Stimulated activated CD4-positive, alpha-beta T cell treated with anti-CD3 and anti-CD28 coated beads, TNF-alpha, amount 100 ng/mL, for 48 hours (primary cell): ENCODE results near the gene ATP13A4.
"Not testable (repeated sequence)": the region's sequence is repeated elsewhere in the genome, so short reads cannot be mapped to it uniquely, and the experiment has no call there.

Experiments used
- DNase-seq, 3 donors: peaks; one replicate each; pipeline ENCODE4 v3.0.0-alpha.2; 2020; ENCODE audit warnings: low read depth in 3 of 3

ATP13A4 gene

DNA sequence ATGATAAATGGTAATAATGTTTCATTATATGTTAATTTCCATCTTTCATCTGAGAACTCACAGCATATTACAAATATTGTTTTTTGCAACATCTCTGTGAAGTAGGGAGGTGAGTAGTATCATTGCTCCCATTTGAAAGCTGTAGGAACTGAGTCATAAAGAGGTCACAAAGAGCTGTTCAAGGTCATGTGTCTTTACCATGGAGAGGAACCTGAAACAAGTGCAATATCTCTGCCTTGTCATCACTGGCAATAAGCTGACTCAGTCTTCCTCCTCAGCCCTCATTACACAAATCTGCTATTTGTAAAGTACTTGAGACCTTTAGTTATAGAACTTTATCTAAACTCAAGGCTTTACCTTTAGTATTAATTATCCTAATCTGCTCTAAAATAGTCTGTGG lies 4.4 kb upstream of the ATP13A4 start:
- DNase-seq: no peak

DNA sequence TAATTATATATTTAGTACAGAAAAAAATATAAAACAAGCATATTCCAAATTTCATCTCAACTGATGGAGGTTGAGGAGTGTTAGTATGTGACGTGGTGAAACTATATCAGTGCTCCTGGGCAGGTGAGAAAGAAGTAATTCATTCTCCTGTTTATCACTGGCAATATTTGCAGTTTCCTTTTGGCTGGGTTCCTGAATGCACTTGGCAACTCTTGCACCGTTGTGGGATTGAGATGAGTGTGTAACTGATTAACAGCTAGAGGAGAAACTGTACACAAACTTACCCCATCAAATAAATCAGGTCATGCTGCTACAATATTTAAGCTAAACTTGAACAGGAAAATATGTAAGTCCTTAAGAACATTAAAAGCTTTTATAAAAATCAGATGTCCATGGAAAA lies 2.1 kb upstream of the ATP13A4 start:
- DNase-seq: no peak

DNA sequence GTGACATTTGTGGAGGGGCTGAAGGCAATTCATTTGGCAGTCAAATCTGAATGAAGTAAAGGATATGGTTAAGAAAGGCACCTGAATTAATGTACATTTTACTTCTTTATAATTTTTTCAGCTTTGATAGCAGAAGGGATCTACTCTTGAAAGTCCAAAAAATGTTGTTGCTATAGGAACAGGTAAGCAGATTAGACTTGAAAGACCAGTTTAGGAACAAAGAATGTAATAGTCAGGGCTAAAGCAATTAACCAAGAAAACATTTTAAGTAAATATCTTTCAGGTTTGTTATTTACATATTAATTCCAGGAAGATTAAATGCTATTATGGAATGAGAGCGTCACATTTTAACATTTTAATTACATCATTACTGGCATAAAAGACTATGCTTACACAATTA lies 1.1 kb downstream of the ATP13A4 start:
- no peak for DNase-seq

DNA sequence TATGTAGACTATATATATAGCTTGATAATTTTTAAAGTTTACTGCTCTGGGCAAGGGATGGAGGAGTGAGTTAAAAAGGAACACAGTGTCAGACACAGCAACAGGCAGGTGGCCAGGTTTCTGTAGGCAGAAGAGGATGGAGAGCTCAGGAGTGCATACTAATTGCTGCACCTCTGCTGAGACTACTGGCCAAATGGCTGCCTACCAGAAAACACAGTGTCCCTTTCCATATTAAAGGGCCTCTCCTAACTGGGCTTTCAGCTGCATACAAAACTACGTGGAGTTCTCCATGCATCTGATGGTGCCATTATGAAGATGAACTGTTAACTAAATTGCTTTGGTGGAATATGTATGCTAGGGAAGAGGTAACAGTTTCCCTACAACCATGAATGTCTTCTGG lies 1.8 kb downstream of the ATP13A4 start:
- no peak for DNase-seq

DNA sequence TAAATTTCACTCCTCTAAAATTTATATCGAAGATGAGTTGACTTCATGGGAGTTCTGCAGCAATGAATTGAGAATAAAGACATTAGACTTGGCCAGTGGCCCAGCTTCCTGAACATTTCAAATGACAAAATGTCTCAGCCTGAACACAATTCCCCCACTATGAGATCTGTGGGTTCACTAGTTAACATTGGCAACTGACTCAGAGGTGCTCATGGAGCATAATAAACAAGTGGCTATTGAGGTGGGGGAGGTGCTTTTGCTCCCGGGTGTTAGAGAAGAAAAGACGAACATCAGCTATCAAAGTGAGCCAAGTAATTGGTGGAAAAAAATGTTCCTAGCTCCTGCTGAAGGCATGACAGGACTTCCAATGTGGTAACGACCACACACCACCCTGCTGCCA lies 6.3 kb downstream of the ATP13A4 start:
- DNase-seq: no peak

DNA sequence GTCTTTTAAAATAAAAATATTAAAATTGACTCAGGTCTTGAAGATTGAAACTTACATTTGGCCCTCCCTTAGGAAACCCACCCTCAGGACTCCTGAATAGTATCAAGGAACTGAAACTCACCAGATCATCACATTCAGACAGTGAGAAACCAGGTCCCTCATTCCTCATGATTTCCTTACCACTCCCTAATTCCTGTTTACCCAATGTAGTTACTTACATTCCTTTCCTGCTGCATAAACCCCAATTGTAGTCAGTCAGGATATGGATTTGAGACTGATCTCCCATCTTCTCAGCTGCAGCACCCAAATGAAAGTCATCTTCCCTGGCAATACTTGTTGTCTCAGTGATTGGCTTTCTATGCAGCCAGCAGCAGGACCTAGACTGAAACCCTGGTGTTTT lies 8.6 kb downstream of the ATP13A4 start:
- DNase-seq: no peak

DNA sequence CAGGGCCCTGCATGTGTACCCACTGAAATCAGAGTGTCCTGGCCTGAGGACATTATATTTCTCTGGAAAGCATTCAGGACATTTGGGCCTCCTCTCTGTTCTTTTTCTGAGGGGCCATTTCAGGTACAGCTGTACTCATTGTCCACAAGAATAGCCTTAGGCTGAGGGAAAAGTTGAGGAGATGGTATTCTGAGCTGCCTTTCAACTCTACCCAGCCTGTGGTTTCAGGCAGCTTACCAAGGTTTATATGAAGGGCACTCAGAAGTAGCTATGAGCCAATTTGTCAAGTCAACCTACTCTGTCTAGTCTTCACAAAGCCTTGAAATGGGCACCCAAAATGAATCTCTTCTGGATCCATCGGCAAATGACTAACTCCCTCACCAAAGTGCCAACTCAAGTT lies 9.4 kb downstream of the ATP13A4 start:
- no peak for DNase-seq

DNA sequence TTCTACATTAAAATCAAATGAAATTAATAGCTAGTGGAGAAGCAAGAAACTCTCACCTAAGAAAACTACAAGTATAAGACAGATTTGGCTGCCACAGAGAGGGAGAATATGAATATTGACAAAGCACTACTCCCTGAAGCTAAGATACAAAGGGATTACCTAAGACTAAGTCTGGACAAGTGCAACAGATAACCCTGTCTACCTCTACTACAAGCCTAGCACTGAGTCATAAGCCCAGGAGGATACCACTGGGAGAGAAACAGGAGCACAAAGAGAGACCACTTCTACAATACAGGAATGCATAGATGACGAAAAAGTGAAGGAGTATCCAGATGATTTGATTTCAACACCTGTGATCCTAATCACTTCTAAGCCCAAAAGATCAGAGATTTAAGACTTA lies 10.4 kb downstream of the ATP13A4 start:
- DNase-seq: no peak

DNA sequence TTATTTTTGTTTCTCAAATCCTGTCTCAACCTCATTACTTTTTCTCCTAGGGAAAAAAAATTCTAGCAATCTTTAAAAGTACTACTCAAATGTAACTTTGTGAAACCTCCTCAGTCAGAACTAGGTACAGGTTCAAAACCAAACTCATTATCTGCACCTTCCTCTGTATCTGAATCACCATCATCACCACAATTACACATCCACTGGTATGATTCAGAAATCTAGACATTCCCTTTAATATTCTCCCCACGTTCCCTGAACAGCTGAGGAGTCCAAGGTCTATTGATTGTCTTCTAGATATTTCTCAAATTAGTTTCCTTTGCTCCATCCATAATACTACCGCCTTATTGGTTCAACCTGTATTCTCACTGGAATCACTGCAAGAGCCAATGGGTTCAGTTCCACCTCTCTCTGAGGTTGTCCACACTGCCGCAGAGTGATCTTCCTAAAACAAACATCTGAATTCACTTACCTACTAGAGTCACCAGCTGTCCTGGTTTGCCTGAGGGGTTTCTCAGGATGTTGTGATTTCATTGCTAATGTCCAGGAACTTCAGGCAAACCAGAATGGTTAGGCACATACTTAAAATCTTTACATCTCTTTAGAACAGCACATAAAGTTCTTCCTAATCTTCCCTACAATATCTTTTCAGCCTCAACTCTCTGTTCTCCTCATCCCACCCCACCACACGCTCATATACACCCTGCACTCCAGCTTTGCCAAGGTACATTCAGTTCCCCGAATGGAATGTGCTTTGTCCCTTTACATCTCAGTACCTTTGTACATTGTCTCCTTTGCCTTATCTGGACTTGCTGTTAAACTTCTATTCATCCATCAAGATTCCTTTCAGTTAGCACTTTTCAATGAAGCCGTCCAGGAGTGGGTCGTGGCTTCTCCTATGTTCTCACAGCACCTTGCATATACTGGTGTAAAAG lies 24.2 kb downstream of the ATP13A4 start:
- no peak for DNase-seq

DNA sequence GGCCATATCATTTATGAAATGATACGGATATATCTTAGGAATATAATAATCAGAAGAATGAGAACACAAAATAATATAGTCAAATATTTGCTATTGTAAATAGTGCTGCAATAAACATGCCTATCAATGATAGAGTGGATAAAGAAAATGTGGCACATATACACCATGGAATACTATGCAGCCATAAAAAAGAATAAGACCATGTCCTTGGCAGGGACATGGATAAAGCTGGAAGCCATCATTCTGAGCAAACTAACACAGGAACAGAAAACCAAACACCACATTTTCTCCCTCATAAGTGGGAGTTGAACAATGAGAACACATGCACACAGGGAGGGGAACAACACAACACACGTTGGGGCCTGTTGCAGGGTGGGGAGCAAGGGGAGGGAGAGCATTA lies 28.6 kb downstream of the ATP13A4 start:
- DNase-seq: not testable (repeated sequence)

DNA sequence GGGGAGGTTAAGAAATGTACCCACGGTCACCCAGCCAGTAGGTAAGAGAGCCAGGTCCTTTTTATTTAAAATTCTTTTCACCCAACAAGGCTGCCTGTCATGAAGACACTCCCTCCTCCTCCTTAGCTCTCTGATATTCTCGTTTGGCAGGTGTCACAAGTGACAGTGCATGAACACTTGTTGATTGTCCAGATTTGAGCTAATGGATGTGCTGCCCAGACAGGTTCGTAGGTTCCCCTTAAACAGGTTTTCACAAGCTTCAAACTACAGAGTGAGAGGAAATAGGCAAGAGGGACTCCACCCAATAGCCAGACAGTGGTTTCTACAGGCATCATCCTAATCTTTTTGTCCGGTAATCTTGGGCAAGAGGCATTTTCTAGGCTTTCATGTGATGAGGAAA lies 32.2 kb downstream of the ATP13A4 start:
- DNase-seq: no peak

DNA sequence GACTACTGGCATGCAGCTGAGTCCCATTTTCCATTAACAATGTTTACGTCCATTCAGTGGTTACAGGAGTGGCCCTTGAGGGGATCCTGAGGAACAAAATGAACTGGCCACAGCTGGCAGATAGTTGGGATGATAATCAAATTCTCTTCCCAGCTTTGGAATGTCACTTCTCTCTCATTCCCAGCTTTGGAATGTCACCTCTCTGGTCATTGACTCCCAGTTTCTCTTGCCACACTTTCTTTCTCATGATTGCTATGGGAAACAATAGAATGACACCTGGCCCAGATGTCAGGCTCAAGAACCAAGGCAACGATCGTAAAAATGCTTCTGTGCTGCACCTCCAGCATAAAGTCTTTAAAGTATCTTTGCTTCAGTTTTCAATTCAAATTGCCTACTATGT lies 34.0 kb downstream of the ATP13A4 start:
- DNase-seq: no peak

DNA sequence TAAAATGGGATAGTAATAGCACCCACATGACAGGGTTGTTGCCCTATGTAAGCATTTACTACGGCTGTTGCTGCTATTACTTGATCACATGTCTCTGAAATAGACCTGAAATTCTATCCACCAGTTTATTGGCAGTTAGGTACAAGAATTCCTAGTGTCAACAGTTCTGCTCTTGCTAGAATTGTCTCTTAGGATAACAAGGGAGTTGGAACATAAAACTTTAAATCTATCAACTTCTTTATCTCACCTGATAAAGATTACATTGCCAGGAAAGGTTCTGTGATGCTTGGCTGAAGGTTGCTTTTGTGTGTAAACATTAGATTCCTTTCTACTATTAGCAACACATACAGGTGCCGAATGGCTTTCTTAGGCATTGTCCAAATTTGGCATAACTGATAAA lies 38.7 kb downstream of the ATP13A4 start:
- DNase-seq: no peak

DNA sequence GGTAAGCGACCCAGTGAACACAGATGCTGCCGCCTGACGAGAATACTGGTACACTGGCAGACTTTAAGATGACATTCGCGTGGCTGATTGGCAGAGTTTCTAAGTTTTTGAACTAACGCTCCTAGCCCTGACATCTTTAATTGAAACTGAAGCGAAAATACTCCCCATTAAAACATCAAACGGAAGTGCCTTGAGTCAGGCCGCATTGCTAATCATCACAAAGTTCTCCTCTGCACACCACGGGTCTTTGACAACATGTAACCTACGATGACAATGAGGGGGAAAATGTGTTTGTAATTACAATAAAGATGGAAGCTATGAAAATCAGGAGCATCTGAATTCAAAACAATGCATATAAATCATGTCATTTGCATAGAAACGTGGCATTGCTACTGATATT lies 44.5 kb downstream of the ATP13A4 start:
- no peak for DNase-seq

DNA sequence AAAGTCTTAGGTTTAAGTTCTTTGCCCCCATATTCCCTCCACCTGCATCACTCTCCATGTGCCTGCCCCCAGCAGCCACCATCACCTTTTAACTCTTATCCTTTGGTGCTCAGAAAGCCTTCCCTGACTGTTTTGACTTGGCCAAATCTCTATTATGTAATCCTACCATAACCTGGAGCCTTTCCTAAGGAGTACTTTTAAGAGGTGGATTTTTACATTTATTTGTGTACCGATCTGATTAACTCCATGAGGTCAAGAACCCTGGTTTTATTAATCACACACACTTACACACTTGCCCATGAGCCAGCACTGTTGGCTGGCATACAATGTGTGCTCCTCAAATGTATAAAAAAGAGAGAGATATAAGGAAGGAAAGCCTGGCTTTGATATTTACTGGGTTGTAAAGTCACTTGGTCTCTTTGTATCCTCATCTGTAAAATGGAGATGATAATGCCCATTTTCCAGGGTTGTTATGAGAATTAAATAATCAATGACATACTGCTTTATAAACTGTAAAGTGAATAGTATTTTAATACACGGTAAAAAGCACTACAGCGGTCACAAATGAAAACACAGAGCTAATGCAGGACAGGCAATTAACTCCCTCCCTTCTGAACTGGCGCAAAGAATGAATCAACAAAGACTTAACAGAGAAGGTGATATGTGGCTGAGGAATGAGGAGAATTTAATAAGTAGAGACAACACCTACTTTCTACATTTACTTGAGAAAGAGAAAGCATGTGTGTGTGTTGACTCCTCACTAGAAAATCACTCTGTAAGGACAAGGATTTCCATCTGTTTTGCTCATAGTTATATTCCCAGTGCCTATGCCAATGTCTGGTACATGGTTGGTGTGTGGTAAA lies 45.4 kb downstream of the ATP13A4 start:
- no peak for DNase-seq

DNA sequence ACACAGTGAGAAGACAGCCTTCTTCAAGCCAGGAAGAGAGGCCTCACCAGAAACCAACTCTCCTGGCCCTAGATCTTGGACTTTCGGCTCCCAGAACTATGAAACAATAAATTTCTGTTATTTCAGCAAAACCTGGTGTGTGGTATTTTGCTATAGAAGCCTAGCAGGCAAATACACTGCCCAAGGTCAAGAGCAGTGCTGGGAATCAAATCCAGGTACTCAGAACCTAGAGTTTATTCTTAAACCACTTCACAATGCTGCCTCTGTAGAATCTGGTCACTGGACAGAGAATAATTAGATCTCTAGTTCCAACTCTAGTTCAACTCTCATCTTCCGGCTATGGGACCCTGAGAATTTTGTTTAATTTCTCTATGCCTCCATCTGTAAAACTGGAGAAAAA lies 46.6 kb downstream of the ATP13A4 start:
- DNase-seq: no peak

DNA sequence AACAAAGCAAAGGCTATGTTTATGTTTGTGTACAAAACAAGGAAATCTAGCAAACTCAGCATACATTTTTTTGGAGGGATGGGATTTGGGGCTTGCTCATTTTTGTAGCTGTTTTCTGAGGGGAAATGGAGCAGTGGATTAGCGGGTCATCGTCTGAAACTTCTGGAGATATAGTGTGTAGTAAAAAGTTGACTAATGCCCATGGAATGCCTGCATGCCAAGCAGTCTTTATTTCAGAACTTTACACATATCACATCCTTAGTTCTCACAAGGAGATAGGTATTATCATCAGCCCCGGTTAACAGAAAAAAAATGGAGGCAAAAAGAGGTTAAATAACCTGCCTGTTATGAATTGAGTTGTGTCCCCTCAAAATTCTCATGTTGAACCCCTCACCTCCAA lies 47.1 kb downstream of the ATP13A4 start:
- no peak for DNase-seq

DNA sequence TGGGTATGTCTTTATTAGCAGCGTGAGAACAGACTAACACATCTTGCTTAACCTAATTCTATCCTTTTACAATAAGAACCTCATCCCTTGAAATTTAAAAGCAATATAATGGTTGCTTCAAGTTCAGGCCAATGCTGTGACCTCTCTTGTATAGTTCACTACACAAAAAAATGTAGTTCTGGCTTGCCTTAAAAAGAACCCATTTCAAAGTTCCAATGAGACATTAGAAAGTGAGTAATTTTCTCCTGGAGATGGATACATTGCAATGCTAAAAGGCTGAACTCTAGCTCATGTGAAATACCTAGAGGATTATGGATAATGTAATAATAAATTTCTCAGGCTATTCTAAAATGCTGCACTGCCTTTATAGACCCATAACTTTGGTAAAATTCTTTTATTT lies 47.8 kb downstream of the ATP13A4 start:
- no peak for DNase-seq

DNA sequence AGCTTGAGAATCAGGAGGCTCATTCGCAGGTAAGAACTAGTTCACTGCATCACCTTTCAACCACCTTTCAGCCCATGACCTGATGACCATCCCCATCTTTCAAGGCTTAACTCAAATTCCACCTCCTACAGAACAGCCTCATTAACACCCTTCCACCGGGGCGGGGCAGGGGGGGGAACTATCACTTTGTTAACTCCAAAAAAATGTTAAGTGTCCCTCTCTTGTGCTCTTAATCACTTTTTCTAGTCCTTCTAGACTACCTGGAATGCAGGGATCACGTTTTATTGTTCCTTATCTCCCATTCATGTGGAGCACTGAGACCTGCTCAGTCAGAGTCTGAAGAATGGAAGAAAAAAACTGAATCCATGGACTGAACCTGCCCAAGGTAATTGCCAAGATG lies 51.8 kb downstream of the ATP13A4 start:
- DNase-seq: no peak

DNA sequence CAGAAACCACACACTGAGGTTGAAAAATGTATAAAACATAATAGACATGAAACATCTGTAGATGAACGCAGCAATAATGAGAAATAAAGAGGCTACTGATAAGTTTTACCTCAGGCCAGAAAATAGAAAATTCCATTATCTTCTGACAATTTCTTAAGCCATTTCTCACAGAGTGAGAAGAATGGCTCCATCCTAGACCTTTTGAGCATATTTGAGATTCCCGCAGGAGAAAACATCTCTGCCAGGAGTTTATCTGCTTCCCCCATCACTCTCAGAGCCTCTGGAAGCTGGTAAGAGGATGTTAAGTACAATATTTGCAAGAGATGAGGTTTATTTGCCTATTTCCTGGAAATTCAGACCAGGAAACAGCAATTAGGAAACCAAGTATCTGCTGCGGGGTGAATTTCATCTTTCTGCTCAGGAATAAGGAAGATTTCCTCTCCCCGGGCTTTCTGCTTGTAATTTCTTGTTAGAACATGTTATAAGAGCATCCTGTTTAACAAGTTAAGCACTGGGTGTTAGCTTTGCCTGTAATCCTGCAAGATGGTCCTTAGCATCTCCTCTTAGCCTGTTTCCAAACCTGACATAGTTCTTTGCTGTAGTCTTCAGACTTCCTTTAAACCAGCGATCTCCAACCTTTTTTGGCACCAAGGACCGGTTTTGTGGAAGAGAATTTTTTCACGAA lies 54.8 kb downstream of the ATP13A4 start:
- no peak for DNase-seq

DNA sequence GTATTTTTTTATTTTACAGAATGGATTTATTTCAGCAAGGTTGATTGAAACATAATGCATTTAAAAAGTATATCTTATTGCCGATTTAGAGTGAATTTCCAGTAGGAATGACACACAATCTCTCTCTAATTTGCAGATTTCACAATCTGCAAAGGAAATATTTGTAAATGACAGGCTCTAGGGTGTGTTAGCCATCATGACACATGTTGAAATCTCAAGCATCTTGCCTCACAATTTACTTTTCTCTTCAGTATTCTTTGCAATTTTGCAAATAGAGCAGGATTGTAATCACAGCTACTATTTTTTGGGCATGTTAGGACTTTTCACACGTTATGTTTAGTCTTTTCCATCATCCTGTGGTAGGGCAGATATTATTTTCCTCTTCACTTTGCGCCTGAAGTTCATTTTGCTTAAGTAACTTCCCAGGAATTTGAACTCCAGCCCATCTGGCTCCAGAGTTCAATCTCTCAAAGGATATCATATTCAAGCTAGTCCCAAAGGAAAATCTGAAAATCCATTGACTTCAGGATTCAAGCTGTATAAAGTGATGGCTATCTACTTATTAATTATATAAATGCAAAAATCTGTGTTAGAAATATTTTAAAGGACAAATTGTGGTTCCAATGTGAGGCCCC lies 55.4 kb downstream of the ATP13A4 start:
- no peak for DNase-seq

DNA sequence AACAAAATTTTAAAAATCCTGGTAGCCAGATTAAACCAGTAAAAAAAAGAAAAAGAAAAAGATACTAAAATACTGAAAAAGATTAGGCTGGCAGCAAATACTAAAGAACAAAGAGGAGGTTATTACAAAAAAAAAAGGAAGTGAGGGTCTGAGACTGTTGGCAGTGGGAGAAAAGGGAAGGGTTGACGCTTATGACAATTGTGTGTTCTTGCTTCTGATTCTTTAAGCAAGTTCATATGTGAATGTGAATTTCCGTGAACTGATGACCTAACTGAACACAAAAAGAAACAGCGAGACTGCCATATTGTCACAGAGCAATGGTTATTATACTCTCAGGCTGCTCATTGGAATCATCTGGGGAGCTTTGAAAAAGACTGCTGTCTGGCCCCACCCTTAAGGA lies 56.5 kb downstream of the ATP13A4 start:
- no peak for DNase-seq
